ENCODE results near the gene UNC80.
"Not testable (repeated sequence)": the region's sequence is repeated elsewhere in the genome, so short reads cannot be mapped to it uniquely, and the experiment has no call there.

The UNC80 gene, protein sequence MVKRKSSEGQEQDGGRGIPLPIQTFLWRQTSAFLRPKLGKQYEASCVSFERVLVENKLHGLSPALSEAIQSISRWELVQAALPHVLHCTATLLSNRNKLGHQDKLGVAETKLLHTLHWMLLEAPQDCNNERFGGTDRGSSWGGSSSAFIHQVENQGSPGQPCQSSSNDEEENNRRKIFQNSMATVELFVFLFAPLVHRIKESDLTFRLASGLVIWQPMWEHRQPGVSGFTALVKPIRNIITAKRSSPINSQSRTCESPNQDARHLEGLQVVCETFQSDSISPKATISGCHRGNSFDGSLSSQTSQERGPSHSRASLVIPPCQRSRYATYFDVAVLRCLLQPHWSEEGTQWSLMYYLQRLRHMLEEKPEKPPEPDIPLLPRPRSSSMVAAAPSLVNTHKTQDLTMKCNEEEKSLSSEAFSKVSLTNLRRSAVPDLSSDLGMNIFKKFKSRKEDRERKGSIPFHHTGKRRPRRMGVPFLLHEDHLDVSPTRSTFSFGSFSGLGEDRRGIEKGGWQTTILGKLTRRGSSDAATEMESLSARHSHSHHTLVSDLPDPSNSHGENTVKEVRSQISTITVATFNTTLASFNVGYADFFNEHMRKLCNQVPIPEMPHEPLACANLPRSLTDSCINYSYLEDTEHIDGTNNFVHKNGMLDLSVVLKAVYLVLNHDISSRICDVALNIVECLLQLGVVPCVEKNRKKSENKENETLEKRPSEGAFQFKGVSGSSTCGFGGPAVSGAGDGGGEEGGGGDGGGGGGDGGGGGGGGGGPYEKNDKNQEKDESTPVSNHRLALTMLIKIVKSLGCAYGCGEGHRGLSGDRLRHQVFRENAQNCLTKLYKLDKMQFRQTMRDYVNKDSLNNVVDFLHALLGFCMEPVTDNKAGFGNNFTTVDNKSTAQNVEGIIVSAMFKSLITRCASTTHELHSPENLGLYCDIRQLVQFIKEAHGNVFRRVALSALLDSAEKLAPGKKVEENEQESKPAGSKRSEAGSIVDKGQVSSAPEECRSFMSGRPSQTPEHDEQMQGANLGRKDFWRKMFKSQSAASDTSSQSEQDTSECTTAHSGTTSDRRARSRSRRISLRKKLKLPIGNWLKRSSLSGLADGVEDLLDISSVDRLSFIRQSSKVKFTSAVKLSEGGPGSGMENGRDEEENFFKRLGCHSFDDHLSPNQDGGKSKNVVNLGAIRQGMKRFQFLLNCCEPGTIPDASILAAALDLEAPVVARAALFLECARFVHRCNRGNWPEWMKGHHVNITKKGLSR (N-terminal part only)

DNA sequence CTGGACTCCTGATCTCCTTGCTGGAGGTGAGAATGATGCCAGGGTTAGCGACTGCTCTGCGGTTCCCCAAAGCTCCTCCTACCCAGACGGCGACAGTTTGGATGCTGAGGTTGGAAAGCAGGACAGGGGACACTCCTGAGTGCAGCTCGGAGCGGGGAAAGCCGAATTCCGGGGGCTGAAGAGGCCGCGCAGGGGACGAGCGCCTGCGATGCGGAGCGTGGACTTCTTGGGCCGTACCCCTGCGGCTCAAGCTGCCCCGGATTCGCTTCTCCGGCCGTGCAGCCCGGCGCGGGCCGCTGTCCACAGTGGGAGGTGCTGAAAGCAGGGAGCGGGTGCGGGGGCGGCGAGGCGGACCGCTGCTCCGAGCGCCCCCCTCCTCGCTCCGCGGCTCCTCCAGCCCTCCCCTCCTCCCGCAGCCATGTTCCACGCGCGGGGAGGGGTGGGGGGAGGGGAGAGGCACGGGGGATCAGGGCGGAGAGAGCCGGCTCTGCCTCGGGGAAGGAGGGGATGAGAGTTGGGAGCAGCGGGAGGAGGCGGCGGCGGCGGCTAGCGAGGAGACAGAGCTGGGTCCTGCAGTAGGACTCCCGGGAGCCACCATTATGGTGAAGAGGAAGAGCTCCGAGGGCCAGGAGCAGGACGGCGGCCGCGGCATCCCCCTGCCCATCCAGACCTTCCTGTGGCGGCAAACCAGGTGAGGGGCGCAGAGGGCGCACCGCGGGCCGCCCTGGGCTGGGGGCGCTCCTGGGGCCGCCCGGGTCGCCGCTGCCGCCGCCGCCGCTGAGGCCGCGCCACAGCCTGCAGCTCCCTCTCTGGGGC is at the start of gene UNC80:
TSS of gene UNC80 (plus strand) at position 359 of the 816 bp plus-strand sequence. CDS start at position 600, 241 bp downstream.
- no peak for DNase-seq (ENCODE audit: low read depth in 2 of 2)

DNA sequence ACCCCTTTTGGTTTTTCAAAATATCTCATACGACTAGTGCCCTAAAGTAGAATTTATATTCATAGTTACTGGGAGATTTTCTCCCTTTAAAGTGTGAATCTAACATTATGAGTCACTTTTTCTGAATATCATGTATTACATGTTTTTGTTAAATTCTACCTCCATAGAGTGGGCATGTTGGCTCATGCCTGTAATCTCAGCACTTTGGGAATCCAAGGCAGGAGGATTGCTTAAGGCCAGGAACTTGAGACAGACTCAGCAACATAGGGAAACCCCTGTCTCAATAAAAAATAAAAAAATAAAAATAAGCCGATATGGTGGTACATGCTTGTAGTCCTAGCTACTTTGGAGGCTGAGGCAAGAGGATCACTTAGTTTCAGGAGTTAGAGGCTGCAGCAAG is 45.3 kb upstream of the UNC80 start:
- DNase-seq (ENCODE audit: low read depth in 2 of 2) = no peak

DNA sequence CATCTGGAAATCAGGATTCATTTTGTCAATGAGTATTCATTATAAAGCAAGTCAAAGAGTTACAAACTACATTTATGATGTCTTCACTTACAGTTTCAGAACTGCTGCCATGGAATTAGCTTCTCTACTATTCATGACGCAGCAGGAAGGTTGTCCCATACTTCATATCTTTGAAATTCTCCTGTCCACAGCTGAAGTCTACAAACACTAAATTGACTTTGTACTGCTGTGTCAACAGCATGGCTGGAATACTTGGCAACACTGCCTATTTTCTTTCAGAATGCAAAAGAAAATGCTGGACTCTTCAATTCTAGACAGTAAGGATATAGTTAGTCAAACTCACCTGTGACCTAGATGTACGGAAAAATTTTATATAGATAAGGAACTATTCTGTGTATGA is 44.6 kb upstream of the UNC80 start:
- DNase-seq (ENCODE audit: low read depth in 2 of 2) = no peak

DNA sequence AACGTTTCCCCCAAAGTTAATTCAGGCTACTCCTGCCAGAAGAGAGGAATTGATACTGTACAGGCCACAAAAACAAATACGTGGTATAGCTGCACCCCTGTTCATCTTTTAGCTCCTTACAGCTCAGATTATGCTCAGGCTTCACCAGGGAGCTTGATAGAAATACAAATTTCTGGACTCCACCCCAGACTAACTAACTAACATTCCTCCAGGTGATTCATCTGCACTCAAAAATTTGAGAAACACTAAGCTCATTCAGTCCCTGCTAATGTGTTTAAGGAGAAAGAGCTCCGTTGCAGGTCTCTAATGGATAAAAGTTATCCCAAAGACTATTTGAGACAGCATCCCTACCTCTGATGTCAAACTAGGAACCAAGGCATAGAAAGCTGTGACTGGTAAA is 36.8 kb upstream of the UNC80 start:
- DNase-seq (ENCODE audit: low read depth in 2 of 2) = no peak

DNA sequence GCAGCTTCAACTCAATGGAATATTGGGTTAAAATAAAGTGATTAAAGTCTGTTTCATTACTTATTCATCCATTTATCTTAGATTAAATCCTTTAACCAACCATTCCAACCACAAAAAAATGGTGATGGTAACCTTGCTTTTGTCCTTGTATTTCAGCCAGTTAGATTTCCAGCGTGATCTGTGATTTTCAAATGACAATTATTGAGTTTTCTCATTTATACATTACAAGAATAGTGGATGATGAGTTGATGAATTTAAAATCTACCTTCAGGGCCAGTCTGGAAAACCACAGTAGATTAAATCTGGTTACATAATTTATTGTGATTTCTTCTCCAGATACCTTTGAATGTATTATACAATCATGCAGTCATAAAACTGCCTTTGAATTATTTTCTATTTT is 29.7 kb upstream of the UNC80 start:
- no peak for DNase-seq (ENCODE audit: low read depth in 2 of 2)

DNA sequence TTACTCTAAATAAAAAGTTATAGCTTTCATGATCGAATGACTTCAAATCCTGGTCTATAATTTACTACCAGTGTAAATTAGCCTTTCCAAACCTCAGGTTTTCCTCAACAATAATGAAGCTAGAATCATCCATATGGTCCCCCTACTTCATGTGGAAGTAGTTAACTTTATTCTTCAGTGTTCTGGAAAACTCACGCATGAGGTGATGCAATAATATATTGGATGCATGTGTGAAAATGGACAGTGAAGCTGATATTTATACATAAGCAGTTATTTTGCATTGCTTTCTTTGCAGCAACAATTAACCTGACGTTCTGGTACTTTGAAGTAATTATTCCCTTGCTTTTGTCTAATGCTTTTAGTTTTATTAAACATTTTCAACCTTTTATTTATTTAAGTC is 18.6 kb upstream of the UNC80 start:
- no peak for DNase-seq (ENCODE audit: low read depth in 2 of 2)

DNA sequence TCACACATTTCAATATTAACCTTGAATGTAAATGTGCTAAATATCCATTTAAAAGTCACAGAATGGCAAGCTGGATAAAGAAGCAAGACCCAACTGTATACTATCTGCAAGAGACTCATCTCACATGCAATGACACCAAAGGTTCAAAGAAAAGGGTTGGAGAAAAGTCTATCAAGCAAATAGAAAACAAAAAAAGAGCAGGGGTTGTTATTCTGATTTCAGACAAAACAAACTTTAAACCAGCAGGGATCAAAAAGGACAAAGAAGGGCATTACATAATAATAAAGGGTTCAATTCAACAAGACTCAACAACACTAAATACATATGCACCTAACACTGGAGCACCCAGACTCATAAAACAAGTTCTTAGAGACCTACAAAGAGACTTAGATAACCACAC is 14.5 kb upstream of the UNC80 start:
- no peak for DNase-seq (ENCODE audit: low read depth in 2 of 2)

DNA sequence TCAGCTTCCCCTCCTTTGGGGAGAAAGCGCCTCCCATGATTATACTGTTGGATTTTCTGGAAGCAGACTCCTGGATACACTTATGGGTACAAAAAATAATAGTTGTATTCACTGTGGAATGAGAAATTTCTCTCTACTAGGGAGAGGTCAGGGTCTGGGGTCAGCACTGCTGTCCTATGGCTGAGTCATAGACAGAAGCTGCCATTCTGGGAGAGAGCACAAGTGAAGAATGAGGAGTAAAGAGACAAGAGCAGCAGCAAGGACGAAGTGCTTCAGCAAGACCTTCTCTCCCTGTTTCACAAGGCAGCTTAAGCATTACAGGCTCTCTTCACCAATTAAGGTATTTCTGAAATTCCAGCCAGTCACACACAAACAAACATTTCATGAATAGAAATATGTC is 10.1 kb upstream of the UNC80 start:
- no peak for DNase-seq (ENCODE audit: low read depth in 2 of 2)

DNA sequence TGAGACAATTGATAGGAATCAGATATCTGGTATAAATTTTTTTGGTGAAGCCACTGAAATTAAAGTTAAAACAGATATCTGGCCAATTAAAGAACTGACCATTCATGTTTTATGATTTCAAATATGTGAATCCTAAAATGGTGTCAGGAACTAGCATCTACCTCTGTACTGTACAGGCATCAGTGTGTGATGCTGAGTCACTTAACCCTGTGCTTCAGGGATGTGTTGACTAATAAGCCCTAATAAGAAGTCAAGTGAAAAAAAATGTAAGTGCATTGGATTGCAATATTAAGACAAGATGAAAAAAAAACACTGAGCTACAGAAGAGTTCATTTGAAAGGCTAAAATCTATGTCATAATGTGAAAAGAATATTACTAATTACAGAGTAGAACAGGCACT is 9.1 kb upstream of the UNC80 start:
- DNase-seq (ENCODE audit: low read depth in 2 of 2) = no peak

DNA sequence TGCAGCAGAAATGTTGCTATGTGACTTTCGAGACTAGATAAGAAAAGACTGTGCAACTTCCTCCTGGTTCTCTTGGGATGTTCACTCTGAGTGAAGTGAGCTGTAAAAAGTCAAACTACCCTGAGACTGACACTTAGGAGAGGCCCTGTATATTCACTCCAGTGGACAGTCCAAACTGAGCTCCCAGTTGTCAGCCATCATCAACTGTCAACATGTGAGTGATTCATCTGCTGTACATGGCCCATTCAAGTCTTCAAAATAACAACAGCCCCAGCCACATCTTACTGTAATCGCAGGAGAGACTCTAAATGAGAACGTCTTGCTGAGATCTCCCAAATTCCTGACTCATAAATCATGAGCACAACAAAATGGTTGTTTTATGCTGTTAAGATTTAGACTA is 8.5 kb upstream of the UNC80 start:
- no peak for DNase-seq (ENCODE audit: low read depth in 2 of 2)

DNA sequence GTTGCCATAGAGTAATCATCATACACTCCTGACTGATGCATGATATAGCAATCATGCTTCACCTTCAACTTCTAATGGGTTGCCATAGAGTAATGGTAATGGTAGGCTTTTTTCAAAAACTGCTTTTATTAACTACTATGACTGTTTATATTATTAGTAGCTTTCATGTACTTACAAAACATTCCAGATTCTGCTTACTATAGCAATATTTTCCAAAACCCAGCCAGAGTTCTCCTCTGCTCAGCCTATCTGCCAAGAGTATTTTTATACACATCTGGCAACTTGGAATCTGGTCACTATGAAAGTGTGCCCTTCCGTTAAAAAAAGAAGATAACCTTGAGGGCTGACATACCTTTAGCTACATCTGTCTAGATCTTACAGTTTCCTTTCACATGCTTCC is 5.0 kb upstream of the UNC80 start:
- DNase-seq (ENCODE audit: low read depth in 2 of 2) = no peak

DNA sequence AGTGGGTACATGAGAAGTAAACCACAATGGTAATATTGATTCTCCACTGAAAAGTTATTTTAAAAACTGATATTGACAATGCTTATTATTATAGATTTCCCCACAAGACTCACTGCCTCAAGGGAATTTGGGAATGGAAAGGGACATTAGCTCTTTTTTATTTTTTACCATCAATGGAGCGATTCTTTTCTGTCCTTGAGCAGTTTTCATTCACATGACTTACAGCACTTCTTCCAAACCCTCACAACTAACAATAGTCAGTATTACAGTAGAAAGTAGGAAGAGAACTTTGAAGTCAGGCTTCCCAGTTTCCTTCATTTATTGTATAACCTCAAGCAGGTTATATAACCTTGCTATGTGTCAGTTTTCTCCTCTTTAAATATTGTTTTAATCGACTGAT is 4.3 kb upstream of the UNC80 start:
- no peak for DNase-seq (ENCODE audit: low read depth in 2 of 2)

DNA sequence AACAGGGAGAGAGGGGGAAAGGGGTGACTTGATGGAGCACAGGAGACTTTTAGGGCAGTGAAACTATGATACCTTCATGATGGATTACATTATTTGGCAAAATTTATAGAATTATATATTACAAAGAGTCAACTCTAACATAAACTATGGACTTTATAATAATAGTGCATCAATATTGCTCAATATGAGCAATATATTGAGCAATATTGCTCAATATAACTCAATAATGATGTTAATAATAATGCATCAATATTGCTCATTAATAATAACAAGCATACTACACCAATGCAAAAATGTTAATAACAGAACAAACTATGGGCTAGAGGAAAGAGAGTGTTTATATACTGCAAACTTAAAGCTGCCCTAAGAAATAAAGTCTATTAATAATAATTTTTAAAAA is 3.1 kb upstream of the UNC80 start:
- DNase-seq (ENCODE audit: low read depth in 2 of 2) = no peak

DNA sequence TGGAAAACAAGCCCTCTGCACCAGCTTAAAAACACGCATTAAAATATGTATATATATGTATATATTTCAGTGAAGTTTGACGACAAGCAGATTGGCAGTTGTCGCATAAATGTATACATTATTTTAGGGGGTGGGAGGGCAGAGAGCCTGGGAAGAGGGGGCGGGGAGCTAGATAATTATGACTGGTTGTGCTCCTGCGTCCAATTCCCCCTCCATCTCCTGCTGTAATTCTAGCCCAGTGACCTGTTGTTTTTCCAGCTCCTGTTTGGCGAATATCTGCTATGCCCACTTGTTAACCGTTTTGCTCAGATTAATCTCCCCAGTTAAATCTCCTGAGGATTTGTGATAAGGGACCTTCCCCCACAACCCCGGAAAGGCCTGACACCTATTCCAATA is 656 bp downstream of the UNC80 start:
- no peak for DNase-seq (ENCODE audit: low read depth in 2 of 2)

DNA sequence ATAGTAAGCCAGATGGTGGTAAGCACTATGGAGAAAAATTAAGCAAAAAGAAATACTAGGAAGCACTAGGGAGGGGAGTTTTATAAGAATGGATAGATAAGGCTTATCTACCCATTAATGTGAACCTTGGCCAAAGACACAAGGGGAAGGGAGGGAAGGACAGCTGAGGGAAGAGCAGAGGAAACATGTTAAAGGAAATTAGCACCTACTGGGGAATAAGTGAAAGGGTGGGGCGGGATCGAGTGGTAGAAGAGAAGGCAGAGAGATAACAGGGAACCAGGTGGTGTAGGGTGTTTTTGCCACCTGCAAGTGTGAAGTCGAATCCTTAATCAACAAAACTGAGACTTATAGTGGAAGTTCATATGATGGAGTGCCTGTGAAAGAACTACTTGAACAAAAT is 1.7 kb downstream of the UNC80 start:
- no peak for DNase-seq (ENCODE audit: low read depth in 2 of 2)

DNA sequence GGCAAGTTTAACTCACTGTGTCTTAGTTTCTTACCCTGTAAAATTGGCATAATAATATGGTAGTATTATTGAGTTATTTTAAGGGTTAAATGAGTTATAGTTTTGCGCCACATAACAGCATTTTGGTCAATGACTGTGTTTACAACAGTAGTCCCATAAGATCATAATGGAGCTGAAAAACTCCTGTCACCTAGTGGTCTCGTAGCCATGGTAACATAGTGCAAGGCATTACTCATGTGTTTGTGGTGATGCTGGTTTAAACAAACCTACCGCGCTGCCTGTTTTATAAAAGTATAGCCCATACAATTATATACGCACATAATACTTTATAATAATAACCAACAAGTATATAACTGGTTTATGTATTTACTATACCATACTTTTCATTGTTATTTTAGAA is 15.8 kb downstream of the UNC80 start:
- DNase-seq (ENCODE audit: low read depth in 2 of 2) = no peak

DNA sequence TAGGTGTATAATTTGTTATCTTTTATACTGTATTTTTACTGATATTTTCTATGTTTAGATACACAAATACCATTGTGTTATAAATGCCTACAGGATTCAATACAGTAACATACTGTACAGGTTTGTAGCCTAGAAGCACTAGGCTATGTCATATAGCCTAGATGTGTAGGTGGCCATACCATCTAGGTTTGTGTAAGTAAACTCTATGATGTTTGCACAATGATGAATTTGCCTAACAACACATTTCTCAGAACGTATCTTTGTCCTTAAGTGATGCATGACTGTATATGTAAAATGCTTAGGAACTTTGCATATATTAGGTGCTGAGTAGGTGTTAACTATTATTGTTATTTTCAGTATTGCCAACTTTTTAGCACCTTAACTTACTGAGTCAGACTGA is 17.3 kb downstream of the UNC80 start:
- DNase-seq (ENCODE audit: low read depth in 2 of 2) = no peak

DNA sequence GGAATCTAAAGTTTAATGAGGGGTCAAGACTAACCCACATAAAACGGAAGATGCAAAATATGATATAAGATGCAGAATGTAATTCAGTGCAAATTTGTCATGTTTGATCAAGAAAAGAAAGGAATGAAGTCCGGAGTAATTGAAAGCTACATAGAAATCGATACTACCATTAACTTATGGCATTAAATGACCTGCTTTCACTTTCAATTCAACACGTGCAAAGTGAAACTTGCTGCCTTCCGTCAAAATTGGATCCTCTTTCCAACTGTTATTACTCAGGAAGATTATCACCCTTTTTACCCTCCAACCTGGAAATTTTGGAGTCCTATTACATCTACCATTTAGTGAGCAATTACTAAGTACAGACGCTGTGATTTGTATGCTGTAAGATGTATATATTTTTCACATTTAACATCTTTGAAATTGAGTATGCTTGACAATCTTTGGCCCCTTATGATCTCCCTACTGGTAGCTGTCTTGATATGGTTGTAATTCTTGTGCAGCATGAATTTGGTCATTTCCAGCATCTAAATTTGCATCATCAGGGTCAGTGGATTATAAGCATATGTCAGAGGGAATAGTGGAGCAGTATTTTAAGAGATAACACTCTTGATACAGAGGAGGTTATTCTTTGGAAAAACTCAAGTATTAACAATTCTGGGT is 18.6 kb downstream of the UNC80 start:
- DNase-seq (ENCODE audit: low read depth in 2 of 2) = no peak

DNA sequence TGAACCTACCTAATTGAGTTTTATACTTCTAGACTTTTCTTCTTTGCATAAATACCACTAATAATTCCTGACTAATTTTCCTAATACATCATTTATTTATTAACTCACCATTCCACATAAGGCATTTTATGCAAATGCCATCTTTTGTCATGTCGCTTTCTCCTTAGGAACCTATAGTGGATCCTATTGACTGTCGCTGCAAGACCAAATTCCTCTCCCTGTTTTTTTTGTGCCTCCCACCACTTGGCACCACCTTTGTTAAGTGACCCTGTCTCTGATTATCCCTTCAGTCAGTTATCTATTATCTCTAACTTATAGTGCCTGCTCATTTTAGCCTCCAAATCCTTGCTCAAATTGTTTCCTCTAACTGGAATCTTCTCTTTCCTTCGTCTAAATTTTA is 19.5 kb downstream of the UNC80 start:
- DNase-seq (ENCODE audit: low read depth in 2 of 2) = no peak

DNA sequence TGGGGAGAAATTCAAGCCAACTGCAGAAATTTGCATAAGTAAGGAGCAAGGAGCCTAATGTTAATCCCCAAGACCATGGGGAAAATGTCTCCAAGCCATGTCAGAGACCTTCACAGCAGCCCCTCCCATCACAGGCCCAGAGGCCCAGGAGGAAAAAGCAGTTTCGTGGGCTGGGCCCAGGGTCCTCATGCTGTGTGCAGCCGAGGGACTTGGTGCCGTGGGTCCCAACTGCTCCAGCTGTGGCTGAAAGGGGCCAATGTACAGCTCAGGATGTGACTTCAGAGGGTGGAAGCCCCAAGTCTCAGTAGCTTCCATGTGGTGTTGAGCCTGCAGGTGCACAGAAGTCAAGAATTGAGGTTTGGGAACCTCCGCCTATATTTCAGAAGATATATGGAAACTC is 23.8 kb downstream of the UNC80 start:
- DNase-seq (ENCODE audit: low read depth in 2 of 2) = not testable (repeated sequence)

DNA sequence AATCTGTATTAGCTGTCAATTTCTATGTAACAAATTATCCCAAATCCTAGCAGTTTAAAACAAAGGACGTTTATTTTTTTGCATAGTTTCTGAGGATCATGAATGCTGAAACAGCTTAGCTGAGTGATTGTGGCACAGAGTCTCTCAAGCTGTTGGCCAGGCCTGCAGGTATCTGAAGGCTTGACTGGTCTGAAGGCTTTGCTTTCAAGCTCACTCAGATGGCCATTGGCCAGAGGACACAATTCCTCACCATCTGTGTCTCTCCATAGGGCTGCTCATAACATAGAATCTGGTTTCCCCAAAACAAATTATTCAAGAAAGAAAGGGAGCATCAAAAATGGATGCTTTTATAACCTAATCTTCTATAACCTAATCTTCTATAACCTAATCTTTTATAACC is 33.7 kb downstream of the UNC80 start:
- DNase-seq (ENCODE audit: low read depth in 2 of 2) = no peak

Data from stimulated activated CD8-positive, alpha-beta memory T cell treated with anti-CD3 and anti-CD28 coated beads, Interleukin-7, amount 100 ng/mL, for 1 hour (primary cell).